Activated CD4-positive, alpha-beta T cell treated with anti-CD3 and anti-CD28 coated beads for 4 hours (primary cell): ENCODE measurements around the gene HCRT.

Experiments used
- DNase-seq, 2 donors: peaks; one replicate each; pipeline ENCODE4 v3.0.0-alpha.2; 2020

HCRT gene

GRCh38 chr17:42136654-42137051 is 48.6 kb downstream of the HCRT start:
- no peak for DNase-seq

GRCh38 chr17:42135664-42136653 is 49.3 kb downstream of the HCRT start:
- no peak for DNase-seq

- DNase-seq = no peak
Observed at GRCh38 chr17:42135151-42135550, 50.1 kb downstream of the HCRT start.
